H9 (cell line): ENCODE data around the gene NKAIN2. TPM values are rescaled to one million over a fixed set of nuclear protein-coding genes. Genes with fewer than 3 reads are reported as not detected.

Experiments
- DNase-seq: peaks from one replicate; pipeline ENCODE4 v3.0.0-alpha.2; 2017
- H2AFZ ChIP-seq: one replicate; pipeline ENCODE4 v1.6.1; 2013; ENCODE audit warnings: mild to moderate bottlenecking, low read length, control low read depth, moderate library complexity
- H2AK5ac ChIP-seq: 2 replicates; pipeline ENCODE4 v1.6.1; 2013; ENCODE audit warnings: low read length, control low read depth, mixed read lengths; ENCODE audit not compliant: insufficient read length
- H2BK120ac ChIP-seq: one replicate; pipeline ENCODE4 v1.6.1; 2013; ENCODE audit warnings: low read depth, mild to moderate bottlenecking, low read length, control low read depth, inconsistent platforms; ENCODE audit not compliant: poor library complexity, severe bottlenecking
- H2BK12ac ChIP-seq: 2 replicates; pipeline ENCODE4 v1.6.1; 2013; ENCODE audit warnings: low read length, control low read depth, mixed read lengths, low read depth; ENCODE audit not compliant: insufficient read length
- H2BK15ac ChIP-seq: 2 replicates; pipeline ENCODE4 v1.6.1; 2013; ENCODE audit warnings: low read depth, low read length, control low read depth
- H2BK20ac ChIP-seq: one replicate; pipeline ENCODE4 v1.6.1; 2013; ENCODE audit warnings: low read depth, mild to moderate bottlenecking, low read length, control low read depth, inconsistent platforms; ENCODE audit not compliant: poor library complexity, severe bottlenecking
- H2BK5ac ChIP-seq: 2 replicates; pipeline ENCODE4 v1.6.1; 2013; ENCODE audit warnings: low read length, control low read depth, mixed read lengths; ENCODE audit not compliant: insufficient read length
- H3K14ac ChIP-seq: 2 replicates; pipeline ENCODE4 v1.6.1; 2013; ENCODE audit warnings: low read length, control low read depth; ENCODE audit not compliant: insufficient read depth
- H3K18ac ChIP-seq: 2 replicates; pipeline ENCODE4 v1.6.1; 2013; ENCODE audit warnings: low read depth, mild to moderate bottlenecking, mixed read lengths, low read length, control low read depth; ENCODE audit not compliant: insufficient read length
- H3K23ac ChIP-seq: 2 replicates; pipeline ENCODE4 v1.6.1; 2013; ENCODE audit warnings: low read length, control low read depth, mixed read lengths, low read depth; ENCODE audit not compliant: insufficient read length
- H3K23me2 ChIP-seq: 2 replicates; pipeline ENCODE4 v1.6.1; 2013; ENCODE audit warnings: low read depth, mild to moderate bottlenecking, mixed read lengths, low read length, control low read depth; ENCODE audit not compliant: insufficient read length, poor library complexity, severe bottlenecking
- H3K27ac ChIP-seq: 2 replicates; pipeline ENCODE4 v1.5.1; 2013; ENCODE audit warnings: low read length, control low read depth, mixed read lengths, low read depth; ENCODE audit not compliant: insufficient read length
- H3K27me3 ChIP-seq: 2 replicates; pipeline ENCODE4 v1.6.1; 2013; ENCODE audit warnings: low read length, control low read depth, inconsistent platforms; ENCODE audit not compliant: insufficient read depth
- H3K4ac ChIP-seq: 2 replicates; pipeline ENCODE4 v1.6.1; 2013; ENCODE audit warnings: low read depth, mild to moderate bottlenecking, control low read depth, inconsistent platforms, low read length, moderate library complexity
- H3K4me1 ChIP-seq: 2 replicates; pipeline ENCODE4 v1.6.1; 2013; ENCODE audit warnings: low read length, control low read depth, inconsistent platforms; ENCODE audit not compliant: insufficient read depth
- H3K4me2 ChIP-seq: 2 replicates; pipeline ENCODE4 v1.6.1; 2013; ENCODE audit warnings: low read length, control low read depth, mixed read lengths; ENCODE audit not compliant: insufficient read length, insufficient read depth
- H3K56ac ChIP-seq: 2 replicates; pipeline ENCODE4 v1.6.1; 2013; ENCODE audit warnings: low read depth, mild to moderate bottlenecking, mixed read lengths, low read length, control low read depth; ENCODE audit not compliant: insufficient read length
- H3K79me1 ChIP-seq: 2 replicates; pipeline ENCODE4 v1.6.1; 2013; ENCODE audit warnings: low read depth, mild to moderate bottlenecking, moderate library complexity, low read length, control low read depth, inconsistent platforms; ENCODE audit not compliant: insufficient read depth, poor library complexity, severe bottlenecking
- H3K79me2 ChIP-seq: 2 replicates; pipeline ENCODE4 v1.6.1; 2013; ENCODE audit warnings: low read length, control low read depth, inconsistent platforms; ENCODE audit not compliant: insufficient read depth
- H3K9ac ChIP-seq: 2 replicates; pipeline ENCODE4 v1.6.1; 2013; ENCODE audit warnings: low read length, control low read depth, mixed read lengths; ENCODE audit not compliant: insufficient read length; ENCODE audit errors: extremely low read depth
- H3K9me3 ChIP-seq: one replicate; pipeline ENCODE4 v1.6.1; 2013; ENCODE audit warnings: low read depth, low read length, inconsistent platforms; ENCODE audit not compliant: control insufficient read depth
- H3T11ph ChIP-seq: one replicate; pipeline ENCODE4 v1.6.1; 2013; ENCODE audit warnings: mild to moderate bottlenecking, low read length, control low read depth, inconsistent platforms
- H4K20me1 ChIP-seq: one replicate; pipeline ENCODE4 v1.6.1; 2013; ENCODE audit not compliant: control insufficient read depth, insufficient read length, insufficient read depth
- H4K5ac ChIP-seq: 2 replicates; pipeline ENCODE4 v1.6.1; 2013; ENCODE audit warnings: low read depth, mild to moderate bottlenecking, mixed read lengths, low read length, control low read depth; ENCODE audit not compliant: insufficient read length
- H4K8ac ChIP-seq: replicated peaks from 2 replicates; pipeline ENCODE4 v1.6.1; 2013; ENCODE audit warnings: low read length, control low read depth, mixed read lengths, low read depth; ENCODE audit not compliant: insufficient read length
- H4K91ac ChIP-seq: 2 replicates; pipeline ENCODE4 v1.6.1; 2013; ENCODE audit warnings: low read depth, mild to moderate bottlenecking, moderate library complexity, mixed read lengths, low read length, control low read depth; ENCODE audit not compliant: insufficient read length
- H3K27ac Mint-ChIP-seq, 3 experiments: 2 replicates in 2 of 3; 3 replicates in 1 of 3; pipeline ENCODE4 v1.8.0; 2020 to 2021; ENCODE audit warnings: mixed read lengths in 3 of 3, mild to moderate bottlenecking in 1 of 3, moderate library complexity in 1 of 3
- H3K27me3 Mint-ChIP-seq: 2 replicates; pipeline ENCODE4 v1.8.0; 2021; ENCODE audit warnings: low read depth, mild to moderate bottlenecking, moderate library complexity, mixed read lengths
- H3K36me3 Mint-ChIP-seq, 3 experiments: 2 replicates in 2 of 3; 3 replicates in 1 of 3; pipeline ENCODE4 v1.8.0; 2020 to 2021; ENCODE audit warnings: low read depth in 3 of 3, mixed read lengths in 3 of 3; ENCODE audit not compliant: insufficient read depth in 1 of 3
- H3K4me1 Mint-ChIP-seq, 2 experiments: 2 replicates each; pipeline ENCODE4 v1.8.0; 2020; ENCODE audit warnings: mixed read lengths in 2 of 2
- H3K4me3 Mint-ChIP-seq, 2 experiments: 2 replicates in 1 of 2; 3 replicates in 1 of 2; pipeline ENCODE4 v1.8.0; 2020 to 2021; ENCODE audit warnings: mild to moderate bottlenecking in 2 of 2, mixed read lengths in 2 of 2, moderate library complexity in 1 of 2
- H3K9me3 Mint-ChIP-seq, 2 experiments: 2 replicates in 1 of 2; 3 replicates in 1 of 2; pipeline ENCODE4 v1.8.0; 2020; ENCODE audit warnings: mild to moderate bottlenecking in 2 of 2, mixed read lengths in 2 of 2, moderate library complexity in 1 of 2
- total RNA-seq: library from RNA; stranded (reverse); gene quantifications from 2 replicates; pipeline ENCODE4 v1.2.1, GENCODE V29; 2021
- TF ChIP-seq, protein P1 (sequence below): fragments of 200-600 bp; sonication (generic); conservative IDR thresholded peaks from 3 replicates; pipeline ENCODE4 v1.8.0; 2021; ENCODE audit warnings: antibody characterized with exemption, mild to moderate bottlenecking

The NKAIN2 gene
- total RNA-seq, 1 experiment from 2014 or later: 0.17 TPM

DNA sequence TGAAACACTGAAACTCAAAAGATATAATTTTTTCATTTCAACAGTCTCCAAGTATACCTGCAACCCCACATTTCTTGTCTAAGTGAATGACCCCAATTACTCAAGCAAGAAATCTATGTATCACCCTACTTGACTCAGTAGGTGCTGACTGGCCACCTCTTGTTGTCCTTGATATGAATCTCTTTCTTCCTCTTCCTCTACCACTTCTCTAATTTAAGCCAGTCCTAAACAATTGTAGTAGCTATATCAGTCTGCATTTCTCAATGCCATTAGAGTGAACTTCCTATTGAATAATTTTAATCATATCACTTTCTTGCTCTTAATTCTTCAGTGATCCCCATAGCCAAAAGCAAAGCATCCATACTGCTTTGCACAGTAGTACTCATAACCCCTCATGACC is 93.2 kb downstream of the NKAIN2 start:
- H3K9me3 Mint-ChIP-seq: no peaks in the 10 kb centered on the region
- H4K8ac ChIP-seq: no peak overlapping the region

More for the DNA sequence above, 93.2 kb downstream of the NKAIN2 start:
- Histone ChIP-seq H3K4ac (no peak overlapping the region), H2BK15ac (no peak overlapping the region), H3K23ac (no peak overlapping the region), H3K14ac (no peak overlapping the region), H2AFZ (no peak overlapping the region), H2BK5ac (no peak overlapping the region), H3K23me2 (no peaks in the 10 kb centered on the region), H3K4me2 (no peak overlapping the region), H3K4me1 (no peaks in the 10 kb centered on the region), H3T11ph (no peak overlapping the region), H3K79me2 (no peaks in the 10 kb centered on the region), H3K27me3 (no peaks in the 10 kb centered on the region), H2AK5ac (no peak overlapping the region), H2BK12ac (no peak overlapping the region), H2BK20ac (no peak overlapping the region), H4K20me1 (no peaks in the 10 kb centered on the region), H3K9ac (no peak overlapping the region), H4K91ac (no peak overlapping the region), H2BK120ac (no peak overlapping the region), H3K56ac (no peak overlapping the region), H3K18ac (no peak overlapping the region), H4K5ac (no peak overlapping the region), H3K9me3 (no peaks in the 10 kb centered on the region), H3K79me1 (no peaks in the 10 kb centered on the region), H3K27ac (no peak overlapping the region)
- H3K27me3 Mint-ChIP-seq: peaks cover 15% of the 10 kb centered on the region
- H3K4me3 Mint-ChIP-seq: no peak overlapping the region
- no peaks in the 10 kb centered on the region for H3K4me1 Mint-ChIP-seq
- no peaks in the 10 kb centered on the region for H3K36me3 Mint-ChIP-seq
- TF ChIP-seq, protein P1, sequence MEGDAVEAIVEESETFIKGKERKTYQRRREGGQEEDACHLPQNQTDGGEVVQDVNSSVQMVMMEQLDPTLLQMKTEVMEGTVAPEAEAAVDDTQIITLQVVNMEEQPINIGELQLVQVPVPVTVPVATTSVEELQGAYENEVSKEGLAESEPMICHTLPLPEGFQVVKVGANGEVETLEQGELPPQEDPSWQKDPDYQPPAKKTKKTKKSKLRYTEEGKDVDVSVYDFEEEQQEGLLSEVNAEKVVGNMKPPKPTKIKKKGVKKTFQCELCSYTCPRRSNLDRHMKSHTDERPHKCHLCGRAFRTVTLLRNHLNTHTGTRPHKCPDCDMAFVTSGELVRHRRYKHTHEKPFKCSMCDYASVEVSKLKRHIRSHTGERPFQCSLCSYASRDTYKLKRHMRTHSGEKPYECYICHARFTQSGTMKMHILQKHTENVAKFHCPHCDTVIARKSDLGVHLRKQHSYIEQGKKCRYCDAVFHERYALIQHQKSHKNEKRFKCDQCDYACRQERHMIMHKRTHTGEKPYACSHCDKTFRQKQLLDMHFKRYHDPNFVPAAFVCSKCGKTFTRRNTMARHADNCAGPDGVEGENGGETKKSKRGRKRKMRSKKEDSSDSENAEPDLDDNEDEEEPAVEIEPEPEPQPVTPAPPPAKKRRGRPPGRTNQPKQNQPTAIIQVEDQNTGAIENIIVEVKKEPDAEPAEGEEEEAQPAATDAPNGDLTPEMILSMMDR: no peak
- DNase-seq: no peak
- H3K27ac Mint-ChIP-seq: no peak overlapping the region
